Transverse colon (tissue), 4 donors: ENCODE results near the gene HOXB2.

Source experiments
- CTCF ChIP-seq, 5 experiments: fragments of 200-600 bp in 3 of 5; fragments of 450-650 bp in 2 of 5; sonication (generic) in 3 of 5; IDR thresholded peaks; 1 replicate in 2 of 5; 2 replicates in 3 of 5; pipeline ENCODE4 v1.5.1; 2016 to 2017; ENCODE audit warnings: antibody characterized with exemption in 5 of 5, inconsistent platforms in 3 of 5, mild to moderate bottlenecking in 2 of 5, moderate library complexity in 1 of 5
- POLR2A ChIP-seq: fragments of 450-650 bp; IDR thresholded peaks from one replicate; pipeline ENCODE4 v1.6.1; 2016; ENCODE audit warnings: antibody characterized with exemption, mild to moderate bottlenecking, moderate library complexity
- POLR2AphosphoS5 ChIP-seq, 3 donors: sonication (generic); formaldehyde crosslinking; IDR thresholded peaks; one replicate each; pipeline ENCODE4 v1.6.1; 2016; ENCODE audit warnings: antibody characterized with exemption in 3 of 3

GRCh38 chr17:48544349-48545021 lies 424 bp downstream of the HOXB2 start:
- TF ChIP-seq POLR2AphosphoS5 (IDR thresholded peaks at IDR 0.05) = peak; percentile 25 to 42 (median 41)
- TF ChIP-seq CTCF (IDR thresholded peaks at IDR 0.05) = no peak
- no peak for TF ChIP-seq POLR2A
